SK-N-SH treated with all-trans-retinoic acid at 6 μM for 48 hours (cell line): ENCODE data around the gene FAM120A.

Experiments used
- ARNTL ChIP-seq: fragments of 450-650 bp; formaldehyde crosslinking; IDR thresholded peaks from 2 replicates; pipeline ENCODE4 v1.5.0; 2020; ENCODE audit warnings: low read depth, mild to moderate bottlenecking, moderate library complexity, borderline replicate concordance
- BACH2 ChIP-seq: fragments of 250-450 bp; sonication (Bioruptor Pico); IDR thresholded peaks from 2 replicates; pipeline ENCODE4 v1.9.0; 2021; ENCODE audit warnings: mild to moderate bottlenecking, borderline replicate concordance
- CSRNP3 ChIP-seq: fragments of 250-450 bp; sonication (Bioruptor Pico); IDR thresholded peaks from 2 replicates; pipeline ENCODE4 v1.5.1; 2021; ENCODE audit warnings: mild to moderate bottlenecking, moderate library complexity
- ESRRG ChIP-seq: fragments of 250-450 bp; sonication (Bioruptor Pico); IDR thresholded peaks from 2 replicates; pipeline ENCODE4 v1.6.1; 2021; ENCODE audit warnings: mild to moderate bottlenecking
- GLIS3 ChIP-seq: fragments of 250-450 bp; sonication (Bioruptor Pico); IDR thresholded peaks from 2 replicates; pipeline ENCODE4 v1.5.0; 2020; ENCODE audit warnings: mild to moderate bottlenecking, moderate library complexity
- PATZ1 ChIP-seq: fragments of 250-450 bp; sonication (Bioruptor Pico); IDR thresholded peaks from 2 replicates; pipeline ENCODE4 v1.8.0; 2020; ENCODE audit warnings: mild to moderate bottlenecking, moderate library complexity, borderline replicate concordance
- SNAI2 ChIP-seq: fragments of 250-450 bp; sonication (Bioruptor Pico); IDR thresholded peaks from 2 replicates; pipeline ENCODE4 v1.5.0; 2020; ENCODE audit warnings: mild to moderate bottlenecking, moderate library complexity
- ZC3H10 ChIP-seq: fragments of 250-450 bp; sonication (Bioruptor Pico); IDR thresholded peaks from 2 replicates; pipeline ENCODE4 v1.5.1; 2021; ENCODE audit warnings: mild to moderate bottlenecking, moderate library complexity
- ZFP3 ChIP-seq: fragments of 250-450 bp; sonication (Bioruptor Pico); IDR thresholded peaks from 2 replicates; pipeline ENCODE4 v1.5.0; 2020; ENCODE audit warnings: mild to moderate bottlenecking, moderate library complexity
- ZFP30 ChIP-seq: fragments of 450-650 bp; formaldehyde crosslinking; IDR thresholded peaks from 2 replicates; pipeline ENCODE4 v1.5.0; 2022; ENCODE audit warnings: mild to moderate bottlenecking, moderate library complexity
- ZNF8 ChIP-seq: fragments of 450-650 bp; formaldehyde crosslinking; IDR thresholded peaks from 2 replicates; pipeline ENCODE4 v1.5.0; 2020; ENCODE audit warnings: mild to moderate bottlenecking, moderate library complexity

GRCh38 chr9:93451849-93452709 is 594 bp downstream of the FAM120A start:
- TF ChIP-seq ARNTL (CRISPR knock-in tag) (no peak), CSRNP3 (CRISPR knock-in tag) (no peak), ESRRG (CRISPR knock-in tag) (no peak), ZC3H10 (no peak), ZFP3 (CRISPR knock-in tag) (no peak), BACH2 (CRISPR knock-in tag) (no peak), PATZ1 (no peak), GLIS3 (CRISPR knock-in tag) (no peak), ZFP30 (CRISPR knock-in tag) (no peak), SNAI2 (CRISPR knock-in tag) (no peak), ZNF8 (CRISPR knock-in tag) (no peak)
